ENCODE results near the gene LBHD1. TPM values are rescaled to one million over a fixed set of nuclear protein-coding genes. Genes with fewer than 3 reads are reported as not detected.

Gene LBHD1
- total RNA-seq, 2 experiments from 2014 or later: 12.0 to 12.9 TPM

- no peak for ATAC-seq
- H3K9me3 Mint-ChIP-seq: no peaks in the 10 kb centered on the region
- ChIA-PET CTCF (interaction anchor here (1.7 to 2.2 kb wide), 3 partner anchors 9 to 71 kb away, joined by 5 to 7 read pairs (median 6); no protein-coding TSS in a partner anchor), POLR2A (interaction anchor here (0.7 to 4.3 kb wide), 9 partner anchors 9 to 141 kb away, joined by 3 to 39 read pairs (median 4); partner anchors contain the start of genes HNRNPUL2, TAF6L and TTC9C)
- H3K4me1 Mint-ChIP-seq (ENCODE audit: low read depth): peaks cover 55% of the 10 kb centered on the region
- H3K27ac Mint-ChIP-seq: peak overlapping the region; percentile 44
- H3K27me3 Mint-ChIP-seq: no peaks in the 10 kb centered on the region
- TF ChIP-seq CTCF (IDR thresholded peaks at IDR 0.05): no peak
- peaks cover 72% of the 10 kb centered on the region for H3K36me3 Mint-ChIP-seq (ENCODE audit: low read depth)
- no peak for DNase-seq
- intact Hi-C loops (cut with micrococcal nuclease): no loop called here
- no peak overlapping the region for H3K4me3 Mint-ChIP-seq
Measured at GRCh38 chr11:62715150-62716130, 43.4 kb upstream of the LBHD1 start.

- Mint-ChIP-seq H3K4me3 (peak overlapping the region; percentile 25), H3K27me3 (no peaks in the 10 kb centered on the region), H3K36me3 (ENCODE audit: low read depth) (peaks cover 72% of the 10 kb centered on the region), H3K27ac (peak overlapping the region; percentile 91), H3K9me3 (no peaks in the 10 kb centered on the region), H3K4me1 (ENCODE audit: low read depth) (peaks cover 60% of the 10 kb centered on the region)
- no peak for TF ChIP-seq CTCF (IDR thresholded peaks at IDR 0.05)
- ChIA-PET CTCF (interaction anchor here (0.5 to 1.2 kb wide), 2 partner anchors 16 to 19 kb away, joined by 3 read pairs; no protein-coding TSS in a partner anchor), POLR2A (interaction anchor here (0.5 to 3.5 kb wide), 5 partner anchors 11 to 122 kb away, joined by 3 to 20 read pairs (median 5); partner anchors contain the start of genes C11orf98, CSKMT, HNRNPUL2 and TUT1)
- intact Hi-C loops (cut with micrococcal nuclease): no loop called here
- ATAC-seq (no peak), DNase-seq (no peak)
Measured at GRCh38 chr11:62713343-62713742, 41.3 kb upstream of the LBHD1 start.

- Mint-ChIP-seq H3K27me3 (no peaks in the 10 kb centered on the region), H3K4me1 (ENCODE audit: low read depth) (peaks cover 60% of the 10 kb centered on the region), H3K36me3 (ENCODE audit: low read depth) (peaks cover 71% of the 10 kb centered on the region), H3K4me3 (peak overlapping the region; percentile 6), H3K9me3 (no peaks in the 10 kb centered on the region), H3K27ac (peak overlapping the region; percentile 91)
- no peak for ATAC-seq
- intact Hi-C loops (cut with micrococcal nuclease): no loop called here
- ChIA-PET CTCF (no interaction called here), POLR2A (interaction anchor here (0.5 to 3.5 kb wide), 9 partner anchors 12 to 1123 kb away, joined by 3 to 20 read pairs (median 5); partner anchors contain the start of genes C11orf98, CSKMT, HNRNPUL2 and TUT1)
- DNase-seq: no peak
- no peak for TF ChIP-seq CTCF (IDR thresholded peaks at IDR 0.05)
Measured at GRCh38 chr11:62712861-62713260, 40.8 kb upstream of the LBHD1 start.

- intact Hi-C loops (cut with micrococcal nuclease): no loop called here
- Mint-ChIP-seq H3K36me3 (ENCODE audit: low read depth) (peaks cover 69% of the 10 kb centered on the region), H3K27ac (peak overlapping the region; percentile 91), H3K4me3 (no peak overlapping the region), H3K9me3 (no peaks in the 10 kb centered on the region), H3K4me1 (ENCODE audit: low read depth) (peaks cover 64% of the 10 kb centered on the region), H3K27me3 (no peaks in the 10 kb centered on the region)
- no peak for DNase-seq
- no peak for ATAC-seq
- POLR2A ChIA-PET: interaction anchor here (0.6 to 5.0 kb wide), 11 partner anchors 12 to 1122 kb away, joined by 3 to 34 read pairs (median 5); partner anchors contain the start of genes C11orf98, CSKMT, HNRNPUL2 and LBHD1
- CTCF ChIA-PET: no interaction called here
- no peak for TF ChIP-seq CTCF (IDR thresholded peaks at IDR 0.05)
Measured at GRCh38 chr11:62712276-62712812, 40.3 kb upstream of the LBHD1 start.

Data from activated CD8-positive, alpha-beta T cell treated with anti-CD3 and anti-CD28 coated beads for 36 hours (primary cell).